PFSK-1 (cell line): ENCODE measurements around the gene POLR1E.

Experiments
- FOXP2 ChIP-seq: optimal IDR thresholded peaks from 2 replicates; pipeline ENCODE3; 2011; ENCODE audit warnings: borderline replicate concordance, control low read depth, inconsistent platforms; ENCODE audit not compliant: insufficient read depth; ENCODE audit errors: extremely low read length, extremely low read depth
- POLR2AphosphoS5 ChIP-seq: IDR thresholded peaks from 2 replicates; pipeline ENCODE4 v1.6.1; 2012; ENCODE audit warnings: low read depth, mild to moderate bottlenecking, control low read depth, low read length, moderate library complexity
- REST ChIP-seq, 2 experiments: IDR thresholded peaks; 2 replicates each; pipeline versions ENCODE4 v1.6.1 to v1.8.0; 2011 to 2012; ENCODE audit warnings: low read depth in 2 of 2, low read length in 2 of 2, control low read depth in 1 of 2, inconsistent platforms in 1 of 2, mild to moderate bottlenecking in 1 of 2, moderate library complexity in 1 of 2; ENCODE audit not compliant: insufficient read depth in 1 of 2
- SIN3A ChIP-seq: IDR thresholded peaks from 2 replicates; pipeline ENCODE4 v1.6.1; 2012; ENCODE audit warnings: mild to moderate bottlenecking, low read length, moderate library complexity, borderline replicate concordance; ENCODE audit not compliant: insufficient read depth
- TAF1 ChIP-seq: IDR thresholded peaks from 2 replicates; pipeline ENCODE4 v1.6.1; 2012; ENCODE audit warnings: low read length, control low read depth, borderline replicate concordance; ENCODE audit not compliant: insufficient read depth

GRCh38 chr9:37437010-37437409 is 48.7 kb upstream of the POLR1E start:
- TF ChIP-seq SIN3A (no peak), POLR2AphosphoS5 (no peak), FOXP2 (no peak), REST (IDR thresholded peaks at IDR 0.05; ENCODE audit: insufficient read depth in 1 of 2, low read depth in 2 of 2, low read length in 2 of 2) (no peak), TAF1 (no peak)
